IPS-18a (cell line): Measurements from ENCODE around the gene FLNB.

ENCODE experiments used
- H3K27ac ChIP-seq: one replicate; pipeline ENCODE4 v1.5.1; 2013; ENCODE audit warnings: low read length
- H3K27me3 ChIP-seq: one replicate; pipeline ENCODE4 v1.6.1; 2013; ENCODE audit warnings: mild to moderate bottlenecking, low read length; ENCODE audit not compliant: control insufficient read depth, insufficient read depth
- H3K36me3 ChIP-seq: one replicate; pipeline ENCODE4 v1.6.1; 2013; ENCODE audit warnings: low read depth, low read length; ENCODE audit not compliant: control insufficient read depth
- H3K4me1 ChIP-seq: one replicate; pipeline ENCODE4 v1.6.1; 2013; ENCODE audit warnings: low read depth, low read length; ENCODE audit not compliant: control insufficient read depth
- H3K4me3 ChIP-seq: one replicate; pipeline ENCODE4 v1.5.1; 2013; ENCODE audit warnings: low read length
- H3K9ac ChIP-seq: one replicate; pipeline ENCODE4 v1.6.1; 2013; ENCODE audit warnings: mild to moderate bottlenecking, low read length, moderate library complexity
- H3K9me3 ChIP-seq: one replicate; pipeline ENCODE4 v1.6.1; 2013; ENCODE audit warnings: low read depth, low read length; ENCODE audit not compliant: control insufficient read depth

Gene FLNB

DNA sequence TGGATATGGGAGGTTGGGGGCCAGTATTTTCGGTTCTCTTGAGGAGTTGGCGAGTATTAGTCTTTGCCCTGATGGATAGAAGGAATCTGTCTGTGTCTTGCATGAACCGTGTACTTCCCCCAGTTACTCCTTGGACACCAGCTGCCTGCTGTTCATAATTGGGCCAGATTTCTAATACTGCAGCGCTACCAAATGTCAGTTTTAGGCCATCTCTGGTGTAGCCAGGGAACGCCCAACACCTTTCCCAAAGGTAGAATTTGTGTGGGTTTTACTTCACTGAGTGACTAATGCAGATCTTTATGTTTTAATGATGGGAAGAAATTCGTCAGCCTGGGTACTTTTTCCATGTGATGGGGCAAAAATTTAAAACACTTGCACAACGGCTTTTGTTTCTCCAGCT, 18.4 kb downstream of the FLNB start:
- H3K9ac ChIP-seq, result no peak overlapping the region
- H3K36me3 ChIP-seq, result no peaks in the 10 kb centered on the region
- no peaks in the 10 kb centered on the region for H3K9me3 ChIP-seq
- no peak overlapping the region for H3K27ac ChIP-seq
- no peak overlapping the region for H3K4me3 ChIP-seq
- peaks cover 16% of the 10 kb centered on the region for H3K4me1 ChIP-seq
- no peaks in the 10 kb centered on the region for H3K27me3 ChIP-seq

DNA sequence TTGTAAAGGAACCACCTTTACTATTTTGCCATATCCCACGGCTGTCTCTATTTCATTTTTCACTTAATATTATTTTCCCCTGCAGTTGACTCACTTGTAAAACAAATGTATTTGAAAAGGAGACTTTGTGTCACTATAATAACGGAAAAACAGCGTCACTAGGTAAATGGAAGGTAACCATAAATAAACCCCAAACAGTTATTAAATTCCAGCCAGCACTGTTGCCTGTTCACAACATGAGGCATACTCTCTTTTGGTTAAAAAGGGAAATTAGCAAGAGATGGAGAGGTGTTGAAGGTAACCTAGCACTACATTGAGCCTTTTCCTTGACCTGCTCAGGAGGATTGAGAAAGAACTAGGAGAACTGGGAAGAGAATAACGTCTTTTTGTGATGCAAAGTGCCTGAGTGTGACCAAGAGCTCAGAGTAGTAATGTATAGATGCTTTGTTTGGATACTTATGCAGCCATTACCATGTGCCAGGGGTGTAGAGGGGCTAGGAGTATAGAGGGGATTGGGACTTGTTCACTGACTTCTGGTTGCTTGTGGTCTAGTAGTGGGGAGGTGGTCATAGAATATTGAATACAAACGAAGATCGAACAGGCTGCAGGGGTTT, 19.6 kb downstream of the FLNB start:
- Histone ChIP-seq H3K9ac (no peak overlapping the region), H3K9me3 (no peaks in the 10 kb centered on the region), H3K27me3 (no peaks in the 10 kb centered on the region), H3K4me1 (peaks cover 17% of the 10 kb centered on the region), H3K36me3 (no peaks in the 10 kb centered on the region), H3K27ac (peak overlapping the region; percentile 30), H3K4me3 (no peak overlapping the region)

DNA sequence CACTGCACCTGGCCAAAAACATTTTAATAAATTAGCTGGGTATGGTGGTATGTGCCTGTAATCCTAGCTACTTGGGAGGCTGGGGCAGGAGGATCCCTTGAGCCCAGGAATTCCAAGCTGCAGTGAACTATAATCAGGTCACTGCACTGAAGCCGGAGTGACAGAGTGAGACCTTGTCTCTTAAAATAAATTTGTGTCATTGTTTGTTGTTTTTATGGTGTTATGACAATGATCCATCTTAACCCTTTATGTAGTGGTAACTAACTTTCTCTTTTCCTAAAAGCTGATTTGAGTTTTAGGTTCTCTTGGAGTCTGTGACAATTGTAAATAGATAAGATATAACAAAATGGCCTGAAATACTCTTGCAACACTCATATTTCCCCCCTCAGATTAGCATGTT, 20.7 kb downstream of the FLNB start:
- Histone ChIP-seq H3K9ac (no peak overlapping the region), H3K4me1 (peaks cover 17% of the 10 kb centered on the region), H3K4me3 (no peak overlapping the region), H3K27me3 (no peaks in the 10 kb centered on the region), H3K27ac (no peak overlapping the region), H3K36me3 (no peaks in the 10 kb centered on the region), H3K9me3 (no peaks in the 10 kb centered on the region)

- H3K27me3 ChIP-seq, result no peaks in the 10 kb centered on the region
- H3K4me3 ChIP-seq, result no peak overlapping the region
- no peak overlapping the region for H3K27ac ChIP-seq
- H3K9me3 ChIP-seq, result no peaks in the 10 kb centered on the region
- peaks cover 26% of the 10 kb centered on the region for H3K4me1 ChIP-seq
- H3K9ac ChIP-seq, result no peak overlapping the region
- H3K36me3 ChIP-seq, result no peaks in the 10 kb centered on the region
These were observed 21.8 kb downstream of the FLNB start for GRCh38 chr3:58029842-58030584.

DNA sequence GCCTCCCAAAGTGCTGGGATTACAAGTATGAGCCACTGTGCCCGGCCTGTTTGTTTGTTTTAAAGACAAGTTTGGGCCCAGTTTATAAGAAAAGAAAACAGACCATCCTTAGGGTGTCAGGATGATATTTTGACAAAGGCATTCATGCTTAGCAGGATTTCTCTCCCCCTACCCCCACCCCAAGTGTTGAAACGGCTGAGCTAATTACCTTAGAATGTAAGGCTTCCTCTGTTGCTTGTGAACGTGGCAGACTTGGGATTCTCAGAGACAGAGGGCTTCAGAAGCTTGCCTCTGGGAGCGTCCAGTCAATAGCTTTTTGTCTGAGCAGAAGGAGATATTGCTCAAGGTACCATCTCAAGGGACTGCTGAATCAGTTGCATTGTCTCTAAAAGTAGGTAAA, 24.0 kb downstream of the FLNB start:
- no peaks in the 10 kb centered on the region for H3K27me3 ChIP-seq
- H3K9me3 ChIP-seq, result no peaks in the 10 kb centered on the region
- no peak overlapping the region for H3K27ac ChIP-seq
- H3K4me3 ChIP-seq, result no peak overlapping the region
- H3K4me1 ChIP-seq, result peaks cover 40% of the 10 kb centered on the region
- H3K36me3 ChIP-seq, result no peaks in the 10 kb centered on the region
- H3K9ac ChIP-seq, result no peak overlapping the region

GRCh38 chr3:58034738-58035523, 26.7 kb downstream of the FLNB start:
- H3K27me3 ChIP-seq, result no peaks in the 10 kb centered on the region
- H3K27ac ChIP-seq, result peak overlapping the region; percentile 3
- H3K4me1 ChIP-seq, result peaks cover 44% of the 10 kb centered on the region
- no peak overlapping the region for H3K9ac ChIP-seq
- no peak overlapping the region for H3K4me3 ChIP-seq
- H3K9me3 ChIP-seq, result no peaks in the 10 kb centered on the region
- no peaks in the 10 kb centered on the region for H3K36me3 ChIP-seq

GRCh38 chr3:58035524-58036255, 27.5 kb downstream of the FLNB start:
- H3K27ac ChIP-seq, result peak overlapping the region; percentile 9
- no peaks in the 10 kb centered on the region for H3K36me3 ChIP-seq
- H3K27me3 ChIP-seq, result no peaks in the 10 kb centered on the region
- H3K4me1 ChIP-seq, result peaks cover 48% of the 10 kb centered on the region
- no peaks in the 10 kb centered on the region for H3K9me3 ChIP-seq
- no peak overlapping the region for H3K9ac ChIP-seq
- no peak overlapping the region for H3K4me3 ChIP-seq

GRCh38 chr3:58036293-58037032, 28.2 kb downstream of the FLNB start:
- Histone ChIP-seq H3K27ac (peak overlapping the region; percentile 9), H3K9me3 (no peaks in the 10 kb centered on the region), H3K27me3 (no peaks in the 10 kb centered on the region), H3K4me1 (peaks cover 56% of the 10 kb centered on the region), H3K4me3 (peak overlapping the region; percentile 18), H3K9ac (no peak overlapping the region), H3K36me3 (no peaks in the 10 kb centered on the region)

- H3K9ac ChIP-seq, result no peak overlapping the region
- H3K4me1 ChIP-seq, result peaks cover 60% of the 10 kb centered on the region
- no peaks in the 10 kb centered on the region for H3K36me3 ChIP-seq
- no peaks in the 10 kb centered on the region for H3K9me3 ChIP-seq
- H3K27me3 ChIP-seq, result no peaks in the 10 kb centered on the region
- no peak overlapping the region for H3K4me3 ChIP-seq
- no peak overlapping the region for H3K27ac ChIP-seq
These were observed 29.1 kb downstream of the FLNB start for GRCh38 chr3:58037141-58037910.

- Histone ChIP-seq H3K4me1 (peaks cover 71% of the 10 kb centered on the region), H3K27me3 (no peaks in the 10 kb centered on the region), H3K9ac (no peak overlapping the region), H3K27ac (no peak overlapping the region), H3K9me3 (no peaks in the 10 kb centered on the region), H3K4me3 (no peak overlapping the region), H3K36me3 (no peaks in the 10 kb centered on the region)
These were observed 30.6 kb downstream of the FLNB start for GRCh38 chr3:58038675-58039292.
